Calu3 (cell line): Measurements from ENCODE around the gene RMND5A. TPM values are rescaled to one million over a fixed set of nuclear protein-coding genes. Genes with fewer than 3 reads are reported as not detected.

Source experiments
- BruUV-seq: library from RNA; stranded (reverse); fragments of 400-500 nt; replicated peaks from 2 replicates; lab custom pipeline; 2021; lab: Mats Ljungman, UMichigan
- CTCF ChIA-PET: fragments of 300-600 bp; sonication (Branson Sonifier 250); formaldehyde crosslinking; loops from one replicate; lab custom pipeline; 2022; ENCODE audit warnings: antibody characterized with exemption; lab: Charles Lee
- DNase-seq: peaks from one replicate; pipeline ENCODE4 v3.0.0; 2022
- H3K27ac Mint-ChIP-seq: one replicate; pipeline ENCODE4 v1.8.0; 2022; ENCODE audit warnings: mixed read lengths; ENCODE audit not compliant: unreplicated experiment
- H3K27me3 Mint-ChIP-seq: one replicate; pipeline ENCODE4 v1.8.0; 2022; ENCODE audit warnings: mixed read lengths; ENCODE audit not compliant: unreplicated experiment
- H3K36me3 Mint-ChIP-seq: one replicate; pipeline ENCODE4 v1.8.0; 2022; ENCODE audit warnings: mild to moderate bottlenecking, moderate library complexity, mixed read lengths; ENCODE audit not compliant: insufficient read depth, unreplicated experiment
- H3K4me1 Mint-ChIP-seq: one replicate; pipeline ENCODE4 v1.8.0; 2022; ENCODE audit warnings: mild to moderate bottlenecking, low read depth, mixed read lengths; ENCODE audit not compliant: unreplicated experiment
- H3K4me3 Mint-ChIP-seq: one replicate; pipeline ENCODE4 v1.8.0; 2022; ENCODE audit warnings: mild to moderate bottlenecking, low read depth, moderate library complexity, mixed read lengths; ENCODE audit not compliant: unreplicated experiment
- H3K9me3 Mint-ChIP-seq: one replicate; pipeline ENCODE4 v1.8.0; 2022; ENCODE audit warnings: low read depth, mixed read lengths; ENCODE audit not compliant: unreplicated experiment
- intact Hi-C: fragments of 100-400 bp; cut with micrococcal nuclease; formaldehyde crosslinking; loops from one replicate; pipeline ENCODE4 v1.10.0; 2022; ENCODE audit not compliant: unreplicated experiment
- total RNA-seq: library from RNA; stranded (reverse); gene quantifications from 2 replicates; pipeline ENCODE4 v1.2.3, GENCODE V29; 2022
- TF ChIP-seq, protein P1 (sequence below): fragments of 200-600 bp; IDR thresholded peaks from one replicate; pipeline ENCODE4 v1.8.0; 2022; ENCODE audit warnings: antibody characterized with exemption; ENCODE audit not compliant: unreplicated experiment

RMND5A gene
- total RNA-seq, 1 experiment from 2014 or later: 52.4 TPM

DNA sequence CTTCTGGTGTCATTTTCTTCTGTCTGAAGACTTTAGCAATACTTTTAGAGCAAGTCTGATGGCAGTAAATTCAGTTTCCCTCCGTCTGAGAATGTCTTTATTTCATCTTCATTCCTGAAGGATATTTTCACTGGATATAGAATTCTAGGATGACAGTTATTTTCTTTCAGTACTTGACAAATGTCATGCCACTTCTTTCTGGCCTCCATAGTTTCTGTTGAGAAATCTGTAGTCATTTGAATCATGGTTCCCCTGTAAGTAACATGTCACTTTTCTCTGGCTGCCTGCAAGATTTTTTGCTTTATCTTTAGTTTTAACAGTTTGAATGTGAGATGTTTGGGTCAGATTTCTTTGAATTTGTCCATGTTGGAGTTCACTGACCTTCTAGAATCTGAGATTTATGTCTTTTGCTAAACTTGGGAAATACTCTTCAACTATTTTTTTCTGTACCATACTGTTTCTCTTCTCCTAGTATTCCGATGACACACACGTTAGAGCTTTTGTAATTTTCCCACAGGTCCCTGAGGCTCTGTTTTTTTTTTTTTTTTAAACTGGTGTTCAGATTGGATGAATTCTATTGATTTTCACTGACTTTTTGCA lies 30.2 kb downstream of the RMND5A start:
- no peak overlapping the region for H3K4me3 Mint-ChIP-seq
- intact Hi-C loops: no loop called here
- H3K4me1 Mint-ChIP-seq: peaks cover 27% of the 10 kb centered on the region
- BruUV-seq: no TSS peak
- no peak overlapping the region for H3K27ac Mint-ChIP-seq
- H3K36me3 Mint-ChIP-seq: peaks cover 47% of the 10 kb centered on the region
- peaks cover 6% of the 10 kb centered on the region for H3K9me3 Mint-ChIP-seq
- no peak for DNase-seq
- no peaks in the 10 kb centered on the region for H3K27me3 Mint-ChIP-seq
- TF ChIP-seq, protein P1, sequence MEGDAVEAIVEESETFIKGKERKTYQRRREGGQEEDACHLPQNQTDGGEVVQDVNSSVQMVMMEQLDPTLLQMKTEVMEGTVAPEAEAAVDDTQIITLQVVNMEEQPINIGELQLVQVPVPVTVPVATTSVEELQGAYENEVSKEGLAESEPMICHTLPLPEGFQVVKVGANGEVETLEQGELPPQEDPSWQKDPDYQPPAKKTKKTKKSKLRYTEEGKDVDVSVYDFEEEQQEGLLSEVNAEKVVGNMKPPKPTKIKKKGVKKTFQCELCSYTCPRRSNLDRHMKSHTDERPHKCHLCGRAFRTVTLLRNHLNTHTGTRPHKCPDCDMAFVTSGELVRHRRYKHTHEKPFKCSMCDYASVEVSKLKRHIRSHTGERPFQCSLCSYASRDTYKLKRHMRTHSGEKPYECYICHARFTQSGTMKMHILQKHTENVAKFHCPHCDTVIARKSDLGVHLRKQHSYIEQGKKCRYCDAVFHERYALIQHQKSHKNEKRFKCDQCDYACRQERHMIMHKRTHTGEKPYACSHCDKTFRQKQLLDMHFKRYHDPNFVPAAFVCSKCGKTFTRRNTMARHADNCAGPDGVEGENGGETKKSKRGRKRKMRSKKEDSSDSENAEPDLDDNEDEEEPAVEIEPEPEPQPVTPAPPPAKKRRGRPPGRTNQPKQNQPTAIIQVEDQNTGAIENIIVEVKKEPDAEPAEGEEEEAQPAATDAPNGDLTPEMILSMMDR: no peak
- CTCF ChIA-PET: no interaction called here

DNA sequence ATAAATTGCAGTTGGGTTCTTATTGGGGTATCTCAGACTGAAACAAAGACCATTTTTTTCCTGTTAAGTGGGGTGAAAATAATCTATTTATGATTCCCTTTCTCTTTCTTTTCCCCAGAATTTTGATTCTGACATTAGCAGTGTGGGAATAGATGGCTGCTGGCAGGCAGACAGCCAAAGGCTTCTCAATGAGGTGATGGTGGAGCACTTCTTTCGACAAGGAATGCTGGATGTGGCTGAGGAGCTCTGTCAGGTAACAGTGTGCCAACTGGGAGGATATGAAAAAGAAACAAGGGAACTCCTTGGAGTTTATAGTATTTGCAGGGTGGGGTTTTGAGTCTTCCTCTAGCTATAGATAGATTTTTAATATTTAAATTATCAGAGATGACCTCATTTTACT lies 31.7 kb downstream of the RMND5A start:
- CTCF ChIA-PET: no interaction called here
- intact Hi-C loops: no loop called here

DNA sequence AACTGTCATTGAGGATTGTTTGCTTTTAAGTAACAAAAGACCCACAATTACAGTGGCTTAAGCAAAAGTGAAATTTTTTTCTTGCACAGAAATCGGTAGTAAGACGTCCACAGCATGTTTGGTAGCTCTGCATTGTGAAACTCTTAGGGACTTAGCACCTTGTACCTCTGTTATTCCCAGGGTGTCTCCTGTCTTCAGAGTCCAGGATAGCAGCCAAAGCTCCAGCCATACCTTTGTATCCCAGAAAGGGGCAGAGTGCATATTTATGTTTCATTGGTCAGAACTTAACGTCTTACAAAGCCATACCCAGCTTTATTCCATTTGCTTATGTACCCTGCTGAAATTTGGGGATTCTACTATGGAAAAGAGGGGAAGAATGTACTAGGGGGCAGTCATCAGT lies 32.8 kb downstream of the RMND5A start:
- Mint-ChIP-seq H3K27ac (no peak overlapping the region), H3K4me1 (peaks cover 1% of the 10 kb centered on the region), H3K27me3 (no peaks in the 10 kb centered on the region), H3K4me3 (no peak overlapping the region), H3K9me3 (peaks cover 6% of the 10 kb centered on the region), H3K36me3 (peaks cover 45% of the 10 kb centered on the region)
- CTCF ChIA-PET: no interaction called here
- no TSS peak for BruUV-seq
- intact Hi-C loops: no loop called here
- TF ChIP-seq, protein P1: no peak
- DNase-seq: no peak

More for the DNA sequence above, 31.7 kb downstream of the RMND5A start:
- TF ChIP-seq, protein P1: no peak
- Mint-ChIP-seq H3K4me3 (no peak overlapping the region), H3K4me1 (peaks cover 13% of the 10 kb centered on the region), H3K9me3 (peaks cover 6% of the 10 kb centered on the region), H3K27me3 (no peaks in the 10 kb centered on the region), H3K27ac (no peak overlapping the region), H3K36me3 (peaks cover 49% of the 10 kb centered on the region)
- no peak for DNase-seq
- BruUV-seq: no TSS peak

DNA sequence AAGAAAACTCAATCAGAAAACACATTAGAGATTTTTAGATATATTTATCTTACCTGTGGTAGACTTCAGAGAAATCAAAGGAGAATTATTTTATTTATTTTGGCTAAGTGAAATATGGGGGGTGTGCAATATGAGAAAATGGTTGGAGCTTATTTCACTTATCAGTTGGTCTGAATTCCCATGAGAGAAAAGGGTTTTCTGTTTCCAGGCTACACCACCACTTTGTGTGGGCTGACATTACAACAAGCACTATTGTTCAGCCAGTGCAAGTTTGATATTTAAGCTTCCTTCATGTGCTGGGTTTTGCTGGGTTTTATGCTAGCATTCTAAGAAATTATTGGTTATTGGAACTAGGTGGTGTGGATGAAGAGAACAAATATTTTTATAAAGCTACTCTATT lies 33.5 kb downstream of the RMND5A start:
- intact Hi-C loops: no loop called here
- H3K27me3 Mint-ChIP-seq: no peaks in the 10 kb centered on the region
- peaks cover 43% of the 10 kb centered on the region for H3K36me3 Mint-ChIP-seq
- no peak for DNase-seq
- BruUV-seq: no TSS peak
- H3K9me3 Mint-ChIP-seq: peaks cover 6% of the 10 kb centered on the region
- no peaks in the 10 kb centered on the region for H3K4me1 Mint-ChIP-seq
- H3K4me3 Mint-ChIP-seq: no peak overlapping the region
- H3K27ac Mint-ChIP-seq: no peak overlapping the region
- CTCF ChIA-PET: no interaction called here
- TF ChIP-seq, protein P1: no peak
